OCI-LY1 (cell line): ENCODE measurements around the gene PROCR.

Experiments
- EZH2 ChIP-seq: fragments of 200-600 bp; sonication (generic), shearing (Covaris generic); IDR thresholded peaks from 2 replicates; pipeline ENCODE4 v1.8.0; 2017; ENCODE audit warnings: borderline replicate concordance, mixed run types, mild to moderate bottlenecking, antibody characterized with exemption, low read length, moderate library complexity, mixed read lengths
- TF ChIP-seq, protein P1 (sequence below): fragments of 200-600 bp; sonication (generic), shearing (Covaris generic); IDR thresholded peaks from 2 replicates; pipeline ENCODE4 v1.5.1; 2017; ENCODE audit warnings: mild to moderate bottlenecking, antibody characterized with exemption, low read length, moderate library complexity, mixed read lengths

DNA sequence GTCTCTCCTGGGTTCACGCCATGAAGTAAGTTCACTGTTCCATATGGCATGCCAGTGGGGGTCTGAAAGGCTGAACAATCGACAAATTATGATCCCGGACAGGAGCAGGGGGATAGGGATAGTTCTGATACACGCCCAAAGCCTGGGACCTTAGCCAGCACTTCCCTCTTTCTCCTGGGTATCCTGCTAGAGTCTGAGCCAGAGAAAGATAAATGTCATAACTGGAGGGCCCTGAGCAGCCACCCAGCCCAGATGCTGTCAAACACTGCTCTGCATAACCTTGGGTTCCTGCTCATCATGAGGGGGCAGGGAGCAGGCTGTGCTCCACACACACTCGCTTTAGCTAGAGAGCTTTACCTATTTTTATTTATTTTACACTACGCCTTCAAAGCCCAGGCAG lies 37.0 kb upstream of the PROCR start:
- TF ChIP-seq, protein P1, sequence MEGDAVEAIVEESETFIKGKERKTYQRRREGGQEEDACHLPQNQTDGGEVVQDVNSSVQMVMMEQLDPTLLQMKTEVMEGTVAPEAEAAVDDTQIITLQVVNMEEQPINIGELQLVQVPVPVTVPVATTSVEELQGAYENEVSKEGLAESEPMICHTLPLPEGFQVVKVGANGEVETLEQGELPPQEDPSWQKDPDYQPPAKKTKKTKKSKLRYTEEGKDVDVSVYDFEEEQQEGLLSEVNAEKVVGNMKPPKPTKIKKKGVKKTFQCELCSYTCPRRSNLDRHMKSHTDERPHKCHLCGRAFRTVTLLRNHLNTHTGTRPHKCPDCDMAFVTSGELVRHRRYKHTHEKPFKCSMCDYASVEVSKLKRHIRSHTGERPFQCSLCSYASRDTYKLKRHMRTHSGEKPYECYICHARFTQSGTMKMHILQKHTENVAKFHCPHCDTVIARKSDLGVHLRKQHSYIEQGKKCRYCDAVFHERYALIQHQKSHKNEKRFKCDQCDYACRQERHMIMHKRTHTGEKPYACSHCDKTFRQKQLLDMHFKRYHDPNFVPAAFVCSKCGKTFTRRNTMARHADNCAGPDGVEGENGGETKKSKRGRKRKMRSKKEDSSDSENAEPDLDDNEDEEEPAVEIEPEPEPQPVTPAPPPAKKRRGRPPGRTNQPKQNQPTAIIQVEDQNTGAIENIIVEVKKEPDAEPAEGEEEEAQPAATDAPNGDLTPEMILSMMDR = no peak
- TF ChIP-seq EZH2 = no peak
